ENCODE measurements around the gene TBC1D12.
"Not testable (repeated sequence)": the region's sequence is repeated elsewhere in the genome, so short reads cannot be mapped to it uniquely, and the experiment has no call there.

Gene TBC1D12

GRCh38 chr10:94402204-94402842 is at the start of gene TBC1D12:
TBC1D12 (plus strand) TSS chr10:94402541; CDS start chr10:94402614, 73 bp downstream.
- DNase-seq, result peak; percentile 94

GRCh38 chr10:94353336-94353735 is 49.0 kb upstream of the TBC1D12 start:
- no peak for DNase-seq

- no peak for DNase-seq
Observed at GRCh38 chr10:94355841-94356240, 46.5 kb upstream of the TBC1D12 start.

- DNase-seq, result no peak
Observed at GRCh38 chr10:94357193-94357592, 45.1 kb upstream of the TBC1D12 start.

GRCh38 chr10:94358480-94358879 is 43.9 kb upstream of the TBC1D12 start:
- peak; percentile 90 for DNase-seq

GRCh38 chr10:94361171-94361794 is 41.1 kb upstream of the TBC1D12 start:
- no peak for DNase-seq

GRCh38 chr10:94362360-94363250 is 39.7 kb upstream of the TBC1D12 start, which contains the start of gene NOC3L:
NOC3L (minus strand) TSS chr10:94362939; CDS start chr10:94362838, 101 bp downstream.
- peak; percentile 85 for DNase-seq

GRCh38 chr10:94363251-94363565 is 39.1 kb upstream of the TBC1D12 start:
- DNase-seq, result no peak

GRCh38 chr10:94364482-94364881 is 37.9 kb upstream of the TBC1D12 start:
- no peak for DNase-seq

GRCh38 chr10:94366382-94366781 is 36.0 kb upstream of the TBC1D12 start:
- no peak for DNase-seq

GRCh38 chr10:94370501-94370900 is 31.8 kb upstream of the TBC1D12 start:
- DNase-seq, result no peak

GRCh38 chr10:94375374-94375773 is 27.0 kb upstream of the TBC1D12 start:
- DNase-seq, result no peak

GRCh38 chr10:94376865-94377264 is 25.5 kb upstream of the TBC1D12 start:
- DNase-seq, result no peak

GRCh38 chr10:94383530-94383929 is 18.8 kb upstream of the TBC1D12 start:
- no peak for DNase-seq

GRCh38 chr10:94385733-94386132 is 16.6 kb upstream of the TBC1D12 start:
- DNase-seq, result not testable (repeated sequence)

GRCh38 chr10:94392117-94392516 is 10.2 kb upstream of the TBC1D12 start:
- not testable (repeated sequence) for DNase-seq

GRCh38 chr10:94397549-94398370 is 4.6 kb upstream of the TBC1D12 start:
- DNase-seq, result no peak

GRCh38 chr10:94398762-94399161 is 3.6 kb upstream of the TBC1D12 start:
- DNase-seq, result no peak

GRCh38 chr10:94402843-94403379 is 570 bp downstream of the TBC1D12 start:
- no peak for DNase-seq

GRCh38 chr10:94403380-94404213 is 1.3 kb downstream of the TBC1D12 start:
- peak; percentile 22 for DNase-seq

GRCh38 chr10:94405406-94405805 is 3.1 kb downstream of the TBC1D12 start:
- no peak for DNase-seq

GRCh38 chr10:94407668-94408067 is 5.3 kb downstream of the TBC1D12 start:
- no peak for DNase-seq

Data from amniotic stem cell (primary cell).